Measurements from ENCODE around the gene MVB12B.

MVB12B gene

DNA sequence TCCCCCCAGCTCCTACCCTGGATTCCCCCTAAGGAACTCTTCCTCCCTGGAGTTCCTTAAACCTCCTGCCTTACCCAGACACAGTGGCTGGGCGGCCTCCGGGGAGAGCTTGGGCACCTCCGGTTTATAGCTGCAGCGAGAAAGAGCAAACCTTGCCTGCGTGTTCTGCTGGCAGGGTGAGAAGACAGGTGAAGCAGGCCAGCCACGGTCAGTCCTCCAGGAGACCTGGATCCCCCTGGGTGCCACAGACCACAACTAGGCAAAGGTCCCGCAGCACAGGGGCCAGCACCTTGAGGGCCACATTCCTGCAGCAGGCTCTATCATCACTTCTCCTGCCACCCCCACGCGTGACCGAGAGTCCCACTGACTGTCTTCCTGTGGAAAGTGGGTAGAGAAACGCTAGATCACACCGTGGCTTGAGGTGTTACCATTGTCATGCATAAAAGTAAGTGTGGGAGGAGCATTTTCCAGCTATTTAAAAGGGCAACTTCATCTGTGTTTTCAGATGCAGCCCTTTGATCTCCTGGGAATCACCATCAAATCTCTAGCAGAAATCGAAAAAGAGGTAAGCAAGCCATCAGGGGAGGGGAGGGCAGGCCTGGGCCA, 156.9 kb downstream of the MVB12B start:
- H3K36me3 ChIP-seq (ENCODE audit: low read length), result no peaks in the 10 kb centered on the region
- H3K9ac ChIP-seq (ENCODE audit: low read length), result no peak overlapping the region
- H3K4me3 ChIP-seq (ENCODE audit: insufficient read depth, low read length, poor library complexity, severe bottlenecking), result no peak overlapping the region
- no peaks in the 10 kb centered on the region for H3K79me2 ChIP-seq (ENCODE audit: insufficient read depth, low read length)
- no peak overlapping the region for H2AFZ ChIP-seq (ENCODE audit: low read depth, low read length, severe bottlenecking)
- H3K27me3 ChIP-seq (ENCODE audit: low read length), result no peaks in the 10 kb centered on the region
- H3F3A ChIP-seq (ENCODE audit: insufficient read depth), result no peaks in the 10 kb centered on the region
- H4K20me1 ChIP-seq (ENCODE audit: low read depth, low read length), result no peaks in the 10 kb centered on the region
- no peaks in the 10 kb centered on the region for H3K9me3 ChIP-seq (ENCODE audit: insufficient read depth, low read length)
- no peaks in the 10 kb centered on the region for H3K9me2 ChIP-seq (replicated peaks; ENCODE audit: insufficient read depth, low read length)
- TF ChIP-seq CTCF (IDR thresholded peaks at IDR 0.05; ENCODE audit: insufficient read depth, low read length, poor library complexity, severe bottlenecking), result no peak
- no peak for TF ChIP-seq EZH2phosphoT487 (conservative IDR thresholded peaks at IDR 0.05; ENCODE audit: low read length)
- no peak overlapping the region for H3K4me2 ChIP-seq (ENCODE audit: low read depth, low read length, poor library complexity, severe bottlenecking)
- no peak overlapping the region for H3K27ac ChIP-seq (ENCODE audit: low read depth, low read length)

- no peaks in the 10 kb centered on the region for H4K20me1 ChIP-seq (ENCODE audit: low read depth, low read length)
- no peaks in the 10 kb centered on the region for H3K9me2 ChIP-seq (replicated peaks; ENCODE audit: insufficient read depth, low read length)
- no peak overlapping the region for H3K27ac ChIP-seq (ENCODE audit: low read depth, low read length)
- no peak overlapping the region for H2AFZ ChIP-seq (ENCODE audit: low read depth, low read length, severe bottlenecking)
- no peak overlapping the region for H3K4me2 ChIP-seq (ENCODE audit: low read depth, low read length, poor library complexity, severe bottlenecking)
- H3K9me3 ChIP-seq (ENCODE audit: insufficient read depth, low read length), result no peaks in the 10 kb centered on the region
- no peaks in the 10 kb centered on the region for H3K79me2 ChIP-seq (ENCODE audit: insufficient read depth, low read length)
- no peaks in the 10 kb centered on the region for H3K36me3 ChIP-seq (ENCODE audit: low read length)
- H3K27me3 ChIP-seq (ENCODE audit: low read length), result no peaks in the 10 kb centered on the region
- no peak for TF ChIP-seq CTCF (IDR thresholded peaks at IDR 0.05; ENCODE audit: insufficient read depth, low read length, poor library complexity, severe bottlenecking)
- no peak for TF ChIP-seq EZH2phosphoT487 (conservative IDR thresholded peaks at IDR 0.05; ENCODE audit: low read length)
- H3K9ac ChIP-seq (ENCODE audit: low read length), result no peak overlapping the region
- no peak overlapping the region for H3K4me3 ChIP-seq (ENCODE audit: insufficient read depth, low read length, poor library complexity, severe bottlenecking)
- H3F3A ChIP-seq (ENCODE audit: insufficient read depth), result no peaks in the 10 kb centered on the region
Observed at GRCh38 chr9:126485662-126486061, 159.0 kb downstream of the MVB12B start.

- Histone ChIP-seq H3F3A (ENCODE audit: insufficient read depth) (no peaks in the 10 kb centered on the region), H3K4me2 (ENCODE audit: low read depth, low read length, poor library complexity, severe bottlenecking) (no peak overlapping the region), H3K27me3 (ENCODE audit: low read length) (no peaks in the 10 kb centered on the region), H3K79me2 (ENCODE audit: insufficient read depth, low read length) (no peaks in the 10 kb centered on the region), H3K9me3 (ENCODE audit: insufficient read depth, low read length) (no peaks in the 10 kb centered on the region), H3K9ac (ENCODE audit: low read length) (no peak overlapping the region), H4K20me1 (ENCODE audit: low read depth, low read length) (no peaks in the 10 kb centered on the region), H3K27ac (ENCODE audit: low read depth, low read length) (no peak overlapping the region), H2AFZ (ENCODE audit: low read depth, low read length, severe bottlenecking) (no peak overlapping the region), H3K9me2 (replicated peaks; ENCODE audit: insufficient read depth, low read length) (no peaks in the 10 kb centered on the region), H3K4me3 (ENCODE audit: insufficient read depth, low read length, poor library complexity, severe bottlenecking) (no peak overlapping the region), H3K36me3 (ENCODE audit: low read length) (no peaks in the 10 kb centered on the region)
- TF ChIP-seq EZH2phosphoT487 (conservative IDR thresholded peaks at IDR 0.05; ENCODE audit: low read length), result no peak
Observed at GRCh38 chr9:126486276-126486675, 159.6 kb downstream of the MVB12B start.

DNA sequence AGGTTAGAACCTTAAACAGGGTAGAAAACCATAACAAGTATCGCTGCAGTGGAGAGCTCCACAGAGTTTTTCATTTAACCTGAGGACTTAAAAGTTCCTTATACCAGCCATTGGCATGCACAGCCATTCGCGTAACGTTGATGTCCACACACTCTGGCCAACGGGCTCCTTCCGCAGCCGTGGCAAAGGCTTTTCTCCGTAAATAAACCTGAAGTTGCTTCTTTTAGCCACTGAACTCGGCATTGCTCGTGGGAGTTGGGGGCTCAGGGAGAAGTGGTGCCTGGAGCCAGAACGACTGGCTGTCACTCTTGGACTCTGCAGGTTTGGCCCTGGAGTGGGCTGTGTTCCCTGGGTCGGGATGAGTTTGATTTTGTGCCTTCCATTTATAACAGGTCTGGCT, 161.2 kb downstream of the MVB12B start:
- Histone ChIP-seq H3K27me3 (ENCODE audit: low read length) (no peaks in the 10 kb centered on the region), H2AFZ (ENCODE audit: low read depth, low read length, severe bottlenecking) (no peak overlapping the region), H3K4me2 (ENCODE audit: low read depth, low read length, poor library complexity, severe bottlenecking) (no peak overlapping the region)

More for the DNA sequence above, 161.2 kb downstream of the MVB12B start:
- Histone ChIP-seq H3K27ac (ENCODE audit: low read depth, low read length) (no peak overlapping the region), H3K9me3 (ENCODE audit: insufficient read depth, low read length) (no peaks in the 10 kb centered on the region), H3K36me3 (ENCODE audit: low read length) (no peaks in the 10 kb centered on the region), H3K79me2 (ENCODE audit: insufficient read depth, low read length) (no peaks in the 10 kb centered on the region), H4K20me1 (ENCODE audit: low read depth, low read length) (no peaks in the 10 kb centered on the region), H3K9ac (ENCODE audit: low read length) (no peak overlapping the region), H3K9me2 (replicated peaks; ENCODE audit: insufficient read depth, low read length) (no peaks in the 10 kb centered on the region), H3F3A (ENCODE audit: insufficient read depth) (no peaks in the 10 kb centered on the region), H3K4me3 (ENCODE audit: insufficient read depth, low read length, poor library complexity, severe bottlenecking) (no peak overlapping the region)
- TF ChIP-seq EZH2phosphoT487 (conservative IDR thresholded peaks at IDR 0.05; ENCODE audit: low read length), result no peak

All from SU-DHL-6 (cell line).